Fibroblast of lung (primary cell): ENCODE measurements around the gene MYPOP. TPM values are rescaled to one million over a fixed set of nuclear protein-coding genes. Genes with fewer than 3 reads are reported as not detected.
A peak's percentile ranks its signal among the peaks of the same experiment; 100 is the strongest.

ENCODE experiments used
- DNase-seq, 2 donors: peaks; one replicate each; pipeline versions ENCODE4 v3.0.0 to v3.0.0-alpha.2; 2010; ENCODE audit warnings: low read depth in 2 of 2
- H2AFZ ChIP-seq: 2 replicates; pipeline ENCODE4 v1.5.1; 2012; ENCODE audit warnings: low read length, control low read depth, inconsistent platforms
- H3K27ac ChIP-seq: 2 replicates; pipeline ENCODE4 v1.5.1; 2011; ENCODE audit warnings: low read length, control low read depth; ENCODE audit not compliant: insufficient read depth
- H3K27me3 ChIP-seq: 2 replicates; pipeline ENCODE4 v1.5.1; 2011; ENCODE audit warnings: mild to moderate bottlenecking, low read length; ENCODE audit not compliant: control insufficient read depth, insufficient read depth
- H3K36me3 ChIP-seq: 2 replicates; pipeline ENCODE4 v1.5.1; 2011; ENCODE audit warnings: low read length; ENCODE audit not compliant: control insufficient read depth, insufficient read depth
- H3K4me1 ChIP-seq: 2 replicates; pipeline ENCODE4 v1.5.1; 2011; ENCODE audit warnings: low read length; ENCODE audit not compliant: control insufficient read depth, insufficient read depth; ENCODE audit errors: extremely low read depth
- H3K4me2 ChIP-seq: 2 replicates; pipeline ENCODE4 v1.5.1; 2011; ENCODE audit warnings: low read length, control low read depth; ENCODE audit not compliant: insufficient read depth; ENCODE audit errors: extremely low read depth
- H3K4me3 ChIP-seq, 4 experiments: fragments of 200-600 bp in 1 of 4; sonication (generic) in 1 of 4; replicated peaks in 1 of 4; 2 replicates each; pipeline ENCODE4 v1.5.1; 2011 to 2016; ENCODE audit warnings: low read length in 4 of 4, low read depth in 3 of 4, mild to moderate bottlenecking in 3 of 4, control low read depth in 2 of 4, inconsistent platforms in 1 of 4, mixed read lengths in 1 of 4; ENCODE audit not compliant: insufficient read depth in 1 of 4; ENCODE audit errors: control extremely low read depth in 1 of 4
- H3K79me2 ChIP-seq: 2 replicates; pipeline ENCODE4 v1.5.1; 2012; ENCODE audit warnings: mild to moderate bottlenecking, low read length, inconsistent platforms; ENCODE audit not compliant: control insufficient read depth, insufficient read depth
- H3K9ac ChIP-seq: 2 replicates; pipeline ENCODE4 v1.5.1; 2011; ENCODE audit warnings: mild to moderate bottlenecking, low read length, control low read depth; ENCODE audit not compliant: insufficient read depth
- H3K9me3 ChIP-seq: 2 replicates; pipeline ENCODE4 v1.5.1; 2012; ENCODE audit warnings: low read depth, low read length; ENCODE audit not compliant: control insufficient read depth, insufficient read depth
- H4K20me1 ChIP-seq: 2 replicates; pipeline ENCODE4 v1.5.1; 2011; ENCODE audit warnings: low read length; ENCODE audit not compliant: control insufficient read depth, insufficient read depth; ENCODE audit errors: extremely low read depth
- CTCF ChIP-seq, 2 donors: IDR thresholded peaks in 1 of 2; conservative IDR thresholded peaks in 1 of 2; 1 replicate in 1 of 2; 2 replicates in 1 of 2; pipeline ENCODE4 v1.5.1; 2011 to 2012; ENCODE audit warnings: low read length in 2 of 2, control low read depth in 1 of 2, inconsistent platforms in 1 of 2, low read depth in 1 of 2, mild to moderate bottlenecking in 1 of 2
- EZH2 ChIP-seq: IDR thresholded peaks from 2 replicates; pipeline ENCODE4 v1.5.1; 2012; ENCODE audit warnings: low read length, control low read depth, mild to moderate bottlenecking; ENCODE audit errors: missing control alignments
- polyA plus RNA-seq, 2 donors: library from polyadenylated mRNA; depleted of rRNA in 1 of 2; stranded (reverse) in 1 of 2; unstranded in 1 of 2; fragments of >200 nt; gene quantifications; 2 replicates each; pipeline ENCODE4 v1.2.1, GENCODE V29; 2011 to 2012; ENCODE audit warnings: missing spikeins in 1 of 2
- total RNA-seq: library from RNA; depleted of rRNA; stranded (reverse); fragments of >200 nt; gene quantifications from 2 replicates; pipeline ENCODE4 v1.2.1, GENCODE V29; 2014

The MYPOP gene
- total and polyA plus RNA-seq, 2 donors (not counting 1 experiment from before 2014, with no cell fraction given): 0.81 to 1.3 TPM

GRCh38 chr19:45905011-45905410 is 2.6 kb upstream of the MYPOP start:
- TF ChIP-seq CTCF (conservative IDR thresholded peaks at IDR 0.05 in 1 of 2, IDR thresholded peaks at IDR 0.05 in 1 of 2; ENCODE audit: low read depth in 1 of 2, low read length in 2 of 2) (no peak), EZH2 (no peak)
- no peak for DNase-seq
- Histone ChIP-seq H3K27ac (no peak overlapping the region), H3K4me1 (peaks cover 4% of the 10 kb centered on the region), H3K4me2 (no peak overlapping the region), H3K79me2 (no peaks in the 10 kb centered on the region), H2AFZ (no peak overlapping the region), H3K4me3 (no peak overlapping the region), H3K36me3 (peaks cover 2% of the 10 kb centered on the region), H3K9ac (no peak overlapping the region), H3K27me3 (no peaks in the 10 kb centered on the region), H4K20me1 (no peaks in the 10 kb centered on the region), H3K9me3 (no peaks in the 10 kb centered on the region)

GRCh38 chr19:45902651-45903625 is 525 bp upstream of the MYPOP start:
- Histone ChIP-seq H3K9me3 (no peaks in the 10 kb centered on the region), H3K9ac (peak overlapping the region; percentile 51), H3K27ac (peak overlapping the region; percentile 45)

More at GRCh38 chr19:45902651-45903625, 525 bp upstream of the MYPOP start:
- no peak for TF ChIP-seq EZH2
- peak in 1 of 2 donors; percentile 2 for TF ChIP-seq CTCF (conservative IDR thresholded peaks at IDR 0.05 in 1 of 2, IDR thresholded peaks at IDR 0.05 in 1 of 2; ENCODE audit: low read depth in 1 of 2, low read length in 2 of 2)
- Histone ChIP-seq H3K4me1 (peaks cover 4% of the 10 kb centered on the region), H3K4me2 (peak overlapping the region; percentile 93), H3K79me2 (no peaks in the 10 kb centered on the region), H4K20me1 (no peaks in the 10 kb centered on the region), H2AFZ (peak overlapping the region; percentile 98), H3K27me3 (no peaks in the 10 kb centered on the region), H3K36me3 (peaks cover 3% of the 10 kb centered on the region), H3K4me3 (peak overlapping the region; percentile 68 to 88 (median 84))
- peak; percentile 89 to 97 for DNase-seq
